SU-DHL-6 (cell line): ENCODE measurements around the gene IGF2BP3.

Experiments
- EZH2phosphoT487 ChIP-seq: fragments of 200-600 bp; sonication (generic), shearing (Covaris generic); conservative IDR thresholded peaks from 2 replicates; pipeline ENCODE4 v1.6.1; 2018; ENCODE audit warnings: mild to moderate bottlenecking, antibody characterized with exemption, low read length, moderate library complexity, mixed read lengths
- TF ChIP-seq, protein P1 (sequence below): fragments of 200-600 bp; sonication (generic); IDR thresholded peaks from one replicate; pipeline ENCODE4 v1.5.1; 2017; ENCODE audit warnings: antibody characterized with exemption, mild to moderate bottlenecking, low read length, moderate library complexity; ENCODE audit not compliant: insufficient read depth, poor library complexity, severe bottlenecking

DNA sequence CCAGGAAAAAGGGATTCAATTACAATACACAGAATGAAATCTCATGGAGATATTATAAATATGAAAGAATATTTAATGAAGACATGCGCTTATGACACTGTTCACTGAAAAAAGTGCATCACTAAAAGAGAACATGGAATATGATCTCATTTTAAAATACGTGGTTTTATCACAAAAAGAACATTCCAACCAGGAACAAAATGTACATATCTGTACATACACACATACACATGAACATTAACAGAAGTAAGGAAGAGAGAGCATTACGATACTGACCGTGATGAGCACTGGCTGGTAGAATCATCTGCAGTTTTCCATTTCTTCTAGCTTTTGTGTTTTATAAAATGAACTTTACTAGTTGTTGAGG, 39.4 kb downstream of the IGF2BP3 start:
- TF ChIP-seq, protein P1, sequence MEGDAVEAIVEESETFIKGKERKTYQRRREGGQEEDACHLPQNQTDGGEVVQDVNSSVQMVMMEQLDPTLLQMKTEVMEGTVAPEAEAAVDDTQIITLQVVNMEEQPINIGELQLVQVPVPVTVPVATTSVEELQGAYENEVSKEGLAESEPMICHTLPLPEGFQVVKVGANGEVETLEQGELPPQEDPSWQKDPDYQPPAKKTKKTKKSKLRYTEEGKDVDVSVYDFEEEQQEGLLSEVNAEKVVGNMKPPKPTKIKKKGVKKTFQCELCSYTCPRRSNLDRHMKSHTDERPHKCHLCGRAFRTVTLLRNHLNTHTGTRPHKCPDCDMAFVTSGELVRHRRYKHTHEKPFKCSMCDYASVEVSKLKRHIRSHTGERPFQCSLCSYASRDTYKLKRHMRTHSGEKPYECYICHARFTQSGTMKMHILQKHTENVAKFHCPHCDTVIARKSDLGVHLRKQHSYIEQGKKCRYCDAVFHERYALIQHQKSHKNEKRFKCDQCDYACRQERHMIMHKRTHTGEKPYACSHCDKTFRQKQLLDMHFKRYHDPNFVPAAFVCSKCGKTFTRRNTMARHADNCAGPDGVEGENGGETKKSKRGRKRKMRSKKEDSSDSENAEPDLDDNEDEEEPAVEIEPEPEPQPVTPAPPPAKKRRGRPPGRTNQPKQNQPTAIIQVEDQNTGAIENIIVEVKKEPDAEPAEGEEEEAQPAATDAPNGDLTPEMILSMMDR, result no peak
- TF ChIP-seq EZH2phosphoT487, result no peak
